Measurements from ENCODE around the gene TRAF2. TPM values are rescaled to one million over a fixed set of nuclear protein-coding genes. Genes with fewer than 3 reads are reported as not detected.

The TRAF2 gene
- total and polyA plus RNA-seq, 12 donors = 5.4 to 17.0 (median 10.1) TPM

GRCh38 chr9:136957901-136958300 lies 71.6 kb downstream of the TRAF2 start:
- Histone ChIP-seq H3K4me1 (peaks cover 0 to 19% (median 6%) of the 10 kb centered on the region in 9 donors), H3K4me3 (no peak overlapping the region), H3K27ac (no peak overlapping the region), H3K27me3 (no peaks in the 10 kb centered on the region), H3K36me3 (no peaks in the 10 kb centered on the region), H3K9me3 (no peaks in the 10 kb centered on the region)
- ATAC-seq (no peak), DNase-seq (no peak)
- intact Hi-C loops (cut with DNase I) = no loop called here
- WGBS, 2 donors = 90 to 93% methylated on average over 6 of the region's 6 CpGs
- TF ChIP-seq CTCF (IDR thresholded peaks at IDR 0.05) = no peak

GRCh38 chr9:136958473-136958872 lies 72.2 kb downstream of the TRAF2 start:
- no peak for DNase-seq
- no peak overlapping the region for H3K4me3 ChIP-seq
- no peak for TF ChIP-seq CTCF (IDR thresholded peaks at IDR 0.05)
- H3K27me3 ChIP-seq = no peaks in the 10 kb centered on the region
- H3K4me1 ChIP-seq = peaks cover 0 to 24% (median 6%) of the 10 kb centered on the region in 9 donors
- no peak overlapping the region for H3K27ac ChIP-seq
- intact Hi-C loops (cut with DNase I) = no loop called here
- no peaks in the 10 kb centered on the region for H3K9me3 ChIP-seq
- H3K36me3 ChIP-seq = no peaks in the 10 kb centered on the region
- no peak for ATAC-seq
- WGBS, 2 donors = 97 to 99% methylated on average over 7 of the region's 7 CpGs

GRCh38 chr9:136958898-136959850 lies 72.9 kb downstream of the TRAF2 start:
- Histone ChIP-seq H3K27me3 (no peaks in the 10 kb centered on the region), H3K9me3 (no peaks in the 10 kb centered on the region), H3K36me3 (no peaks in the 10 kb centered on the region), H3K4me1 (peaks cover 0 to 32% (median 8%) of the 10 kb centered on the region in 9 donors), H3K27ac (peak overlapping the region in 1 of 10 donors; percentile 65), H3K4me3 (no peak overlapping the region)
- DNase-seq = peak in 1 of 2 donors; percentile 14
- 87 to 90% methylated on average over 28 of the region's 28 CpGs for WGBS, 2 donors
- intact Hi-C loops (cut with DNase I) = no loop called here
- peak in 1 of 8 donors; percentile 15 for ATAC-seq
- TF ChIP-seq CTCF (IDR thresholded peaks at IDR 0.05) = no peak

GRCh38 chr9:136960212-136960937 lies 74.1 kb downstream of the TRAF2 start:
- intact Hi-C loops (cut with DNase I) = no loop called here
- H3K9me3 ChIP-seq = no peaks in the 10 kb centered on the region
- H3K4me1 ChIP-seq = peaks cover 0 to 38% (median 14%) of the 10 kb centered on the region in 9 donors
- TF ChIP-seq CTCF (IDR thresholded peaks at IDR 0.05) = no peak
- ATAC-seq (no peak), DNase-seq (no peak)
- no peak overlapping the region for H3K4me3 ChIP-seq
- WGBS, 2 donors = 77 to 89% methylated on average over 19 of the region's 19 CpGs
- no peaks in the 10 kb centered on the region for H3K27me3 ChIP-seq
- no peaks in the 10 kb centered on the region for H3K36me3 ChIP-seq
- H3K27ac ChIP-seq = peak overlapping the region in 1 of 10 donors; percentile 65
